Breast epithelium (tissue), 4 donors: ENCODE results near the gene ZFAND2A. TPM values are rescaled to one million over a fixed set of nuclear protein-coding genes. Genes with fewer than 3 reads are reported as not detected.

Experiments used
- DNase-seq, 2 donors: peaks; one replicate each; pipeline ENCODE4 v3.0.0-alpha.2; 2019; ENCODE audit warnings: low spot score in 2 of 2
- H3K27ac ChIP-seq, 2 donors: fragments of 200-600 bp; sonication (generic) in 1 of 2; one replicate each; pipeline ENCODE4 v1.5.1; 2016 to 2019; ENCODE audit warnings: mild to moderate bottlenecking in 1 of 2
- H3K27me3 ChIP-seq, 2 donors: fragments of 200-600 bp; sonication (generic) in 1 of 2; one replicate each; pipeline versions ENCODE4 v1.5.1 to v1.6.0; 2017 to 2019; ENCODE audit warnings: control low read depth in 1 of 2, mild to moderate bottlenecking in 1 of 2
- H3K36me3 ChIP-seq: fragments of 200-600 bp; one replicate; pipeline ENCODE4 v1.5.1; 2019
- H3K4me1 ChIP-seq, 2 donors: fragments of 200-600 bp; sonication (generic); one replicate each; pipeline ENCODE4 v1.5.1; 2016 to 2019; ENCODE audit warnings: control low read depth in 1 of 2
- H3K4me3 ChIP-seq, 3 donors: fragments of 200-600 bp; sonication (generic); 1 replicate in 2 of 3; 2 replicates in 1 of 3; pipeline ENCODE4 v1.5.1; 2016 to 2019; ENCODE audit warnings: mild to moderate bottlenecking in 3 of 3, moderate library complexity in 2 of 3
- H3K9me3 ChIP-seq, 2 donors: fragments of 200-600 bp; sonication (generic) in 1 of 2; one replicate each; pipeline ENCODE4 v1.5.1; 2016 to 2019; ENCODE audit warnings: control low read depth in 1 of 2
- CTCF ChIP-seq, 3 donors: fragments of 450-650 bp; IDR thresholded peaks; one replicate each; pipeline ENCODE4 v1.5.1; 2016 to 2017; ENCODE audit warnings: antibody characterized with exemption in 3 of 3, mild to moderate bottlenecking in 3 of 3, moderate library complexity in 3 of 3
- POLR2A ChIP-seq: fragments of 450-650 bp; IDR thresholded peaks from one replicate; pipeline ENCODE4 v1.6.1; 2016; ENCODE audit warnings: antibody characterized with exemption, mild to moderate bottlenecking, moderate library complexity
- POLR2AphosphoS5 ChIP-seq, 3 donors: sonication (generic); formaldehyde crosslinking; IDR thresholded peaks; one replicate each; pipeline ENCODE4 v1.6.1; 2017; ENCODE audit warnings: antibody characterized with exemption in 3 of 3
- intact Hi-C: fragments of 100-400 bp; cut with DNase I; formaldehyde crosslinking; loops from one replicate; pipeline ENCODE4 v1.15.1; 2023; ENCODE audit warnings: low total_unique reads
- total RNA-seq, 3 donors: library from RNA; depleted of rRNA; stranded (reverse); fragments of >200 nt; gene quantifications; one replicate each; pipeline ENCODE4 v1.1.0, GENCODE V29; 2016

The ZFAND2A gene
- total RNA-seq, 3 donors from 2014 or later, result 31.9 to 41.6 (median 34.1) TPM

DNA sequence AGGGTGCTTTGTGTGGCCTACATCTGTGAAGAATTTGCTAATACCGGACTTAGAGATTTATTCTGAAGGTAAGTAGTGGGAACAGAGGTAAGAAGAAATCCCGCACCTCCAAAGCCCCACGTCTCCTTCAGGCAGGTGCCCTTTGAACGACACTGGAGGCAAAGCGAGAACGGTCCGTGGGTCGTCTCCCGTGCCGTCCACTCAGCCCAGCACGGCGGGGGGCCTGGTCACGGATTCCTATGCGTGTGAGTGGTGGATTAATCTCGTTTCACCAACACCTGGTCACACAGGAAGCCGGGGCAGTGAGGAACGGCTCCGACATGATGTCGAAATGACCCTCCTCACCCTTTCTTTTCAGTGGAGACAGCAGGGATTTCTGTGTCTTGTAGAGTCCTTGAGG, 21.0 kb upstream of the ZFAND2A start:
- no peak for DNase-seq
- TF ChIP-seq POLR2AphosphoS5 (IDR thresholded peaks at IDR 0.05), result no peak
- no peak for TF ChIP-seq CTCF (IDR thresholded peaks at IDR 0.05)
- no peak for TF ChIP-seq POLR2A
- Histone ChIP-seq H3K9me3 (no peaks in the 10 kb centered on the region), H3K27me3 (peaks cover 0 to 32% of the 10 kb centered on the region in 2 donors), H3K4me1 (peaks cover 0 to 3% of the 10 kb centered on the region in 2 donors), H3K36me3 (no peaks in the 10 kb centered on the region), H3K4me3 (no peak overlapping the region), H3K27ac (peak overlapping the region in 1 of 2 donors; percentile 61)
- intact Hi-C loops, result no loop called here

DNA sequence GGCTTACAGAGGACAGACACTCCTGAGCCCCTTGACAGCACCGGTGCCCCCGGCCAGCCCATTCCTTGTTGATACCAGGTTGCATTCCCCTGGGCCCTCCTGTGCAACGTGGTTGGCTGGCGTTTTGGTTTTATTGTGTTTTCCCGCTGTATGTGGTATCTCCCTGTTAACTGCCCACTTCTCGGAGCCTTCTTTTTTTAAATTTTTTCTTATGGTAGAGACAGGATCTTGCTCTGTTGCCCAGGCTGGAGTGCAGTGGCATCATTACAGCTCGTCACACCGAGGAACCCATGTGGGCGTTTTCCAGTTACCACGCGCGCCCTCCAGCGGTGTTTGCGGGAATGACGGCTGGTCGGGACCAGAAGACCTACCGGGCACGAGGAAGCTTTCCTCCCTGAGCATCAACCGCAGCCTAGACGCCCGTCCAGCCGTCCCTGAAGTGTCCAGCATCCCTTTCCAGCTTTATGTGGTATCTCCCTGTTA, 16.9 kb upstream of the ZFAND2A start:
- H3K4me1 ChIP-seq, result peaks cover 0 to 3% of the 10 kb centered on the region in 2 donors
- no peak overlapping the region for H3K27ac ChIP-seq
- no peaks in the 10 kb centered on the region for H3K9me3 ChIP-seq
- DNase-seq, result peak in 1 of 2 donors; percentile 63
- H3K36me3 ChIP-seq, result no peaks in the 10 kb centered on the region
- peaks cover 0 to 13% of the 10 kb centered on the region in 2 donors for H3K27me3 ChIP-seq
- intact Hi-C loops, result no loop called here
- no peak for TF ChIP-seq POLR2AphosphoS5 (IDR thresholded peaks at IDR 0.05)
- TF ChIP-seq CTCF (IDR thresholded peaks at IDR 0.05), result peak in 1 of 3 donors; percentile 11
- no peak overlapping the region for H3K4me3 ChIP-seq

DNA sequence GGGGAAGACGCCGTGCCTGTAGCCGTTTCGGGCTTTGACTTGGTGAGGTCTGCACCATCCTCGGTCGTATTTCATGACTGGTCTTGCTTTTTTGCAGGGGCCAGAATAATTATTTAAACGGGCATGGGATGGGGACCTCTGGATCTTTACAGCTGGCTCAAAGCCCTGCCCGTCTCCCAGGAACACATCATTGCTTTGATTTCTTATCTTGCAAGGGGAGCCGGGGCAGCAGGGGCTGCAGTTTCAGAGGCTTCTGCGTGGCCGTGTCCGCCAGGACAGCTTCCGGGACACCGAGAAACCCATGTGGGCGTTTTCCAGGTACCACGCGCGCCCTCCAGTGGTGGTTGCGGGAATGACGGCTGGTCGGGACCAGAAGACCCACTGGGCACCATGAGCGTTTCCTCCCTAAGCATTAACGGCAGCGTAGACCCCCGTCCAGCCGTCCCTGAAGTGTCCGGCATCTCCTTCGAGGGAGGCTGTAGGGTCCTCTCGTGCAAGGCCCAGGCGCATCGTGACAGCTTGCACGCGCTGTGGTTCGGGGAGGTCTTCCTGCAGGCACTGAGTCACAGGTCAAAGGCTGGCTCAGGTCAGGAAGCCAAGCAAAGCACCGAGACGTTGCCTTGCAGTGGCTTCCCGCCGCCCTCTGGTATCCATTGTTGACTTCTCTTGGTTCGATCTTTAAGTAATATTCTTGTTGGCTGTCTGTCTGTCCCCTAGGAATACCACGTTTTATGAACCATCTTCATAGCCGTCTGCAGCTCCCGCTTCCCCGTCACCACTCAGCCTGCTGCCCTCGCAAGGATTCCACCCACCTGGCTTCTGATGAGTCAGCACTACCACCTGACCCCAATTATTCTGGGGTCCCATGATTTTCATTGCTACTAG, 16.2 kb upstream of the ZFAND2A start:
- intact Hi-C loops, result no loop called here
- H3K4me1 ChIP-seq, result peaks cover 0 to 3% of the 10 kb centered on the region in 2 donors
- H3K27ac ChIP-seq, result no peak overlapping the region
- peaks cover 0 to 13% of the 10 kb centered on the region in 2 donors for H3K27me3 ChIP-seq
- peak overlapping the region; percentile 9 to 51 (median 21) for H3K4me3 ChIP-seq
- peak; percentile 32 to 85 for DNase-seq
- TF ChIP-seq POLR2AphosphoS5 (IDR thresholded peaks at IDR 0.05) (peak in 1 of 3 donors; percentile 10), CTCF (IDR thresholded peaks at IDR 0.05) (peak; percentile 51 to 84 (median 65)), POLR2A (no peak)
- no peaks in the 10 kb centered on the region for H3K36me3 ChIP-seq
- no peaks in the 10 kb centered on the region for H3K9me3 ChIP-seq

DNA sequence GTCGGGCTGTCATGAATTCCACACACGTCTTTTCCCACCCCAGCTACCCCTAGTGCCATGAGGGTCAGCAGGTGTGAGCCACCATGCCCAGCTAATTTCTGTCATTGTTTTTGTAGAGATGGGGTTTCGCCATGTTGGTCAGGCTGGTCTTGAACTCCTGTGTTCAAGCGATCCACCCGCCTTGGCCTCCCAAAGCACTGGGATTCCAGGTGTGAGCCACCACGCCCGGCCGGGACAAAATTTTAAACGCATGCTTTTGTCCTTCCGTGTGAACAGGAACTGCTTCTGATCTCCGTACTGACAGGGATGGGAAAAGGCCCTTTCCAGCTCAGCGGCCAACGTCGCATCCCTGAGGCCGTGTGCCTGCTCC, 15.6 kb upstream of the ZFAND2A start:
- Histone ChIP-seq H3K4me3 (peak overlapping the region in 2 of 3 donors; percentile 9 to 21), H3K4me1 (peaks cover 0 to 3% of the 10 kb centered on the region in 2 donors), H3K9me3 (no peaks in the 10 kb centered on the region), H3K27me3 (peaks cover 0 to 9% of the 10 kb centered on the region in 2 donors), H3K27ac (no peak overlapping the region), H3K36me3 (no peaks in the 10 kb centered on the region)
- intact Hi-C loops, result no loop called here
- no peak for DNase-seq
- TF ChIP-seq POLR2A (no peak), POLR2AphosphoS5 (IDR thresholded peaks at IDR 0.05) (no peak), CTCF (IDR thresholded peaks at IDR 0.05) (no peak)

- Histone ChIP-seq H3K27me3 (peaks cover 0 to 9% of the 10 kb centered on the region in 2 donors), H3K27ac (no peak overlapping the region), H3K4me3 (no peak overlapping the region), H3K36me3 (no peaks in the 10 kb centered on the region), H3K9me3 (no peaks in the 10 kb centered on the region), H3K4me1 (peaks cover 0 to 3% of the 10 kb centered on the region in 2 donors)
- TF ChIP-seq POLR2AphosphoS5 (IDR thresholded peaks at IDR 0.05), result no peak
- no peak for TF ChIP-seq CTCF (IDR thresholded peaks at IDR 0.05)
- no peak for TF ChIP-seq POLR2A
- no peak for DNase-seq
- intact Hi-C loops, result no loop called here
These were observed 15.0 kb upstream of the ZFAND2A start for GRCh38 chr7:1174881-1175596.
